Suppressor macrophage treated with lipopolysaccharide for 4 hours (primary cell): ENCODE measurements around the gene RPL36AL.
A peak's percentile ranks its signal among the peaks of the same experiment; 100 is the strongest.
"Not testable (repeated sequence)": the region's sequence is repeated elsewhere in the genome, so short reads cannot be mapped to it uniquely, and the experiment has no call there.

ENCODE experiments used
- DNase-seq: peaks from one replicate; pipeline ENCODE4 v3.0.0-alpha.2; 2020

Gene RPL36AL

DNA sequence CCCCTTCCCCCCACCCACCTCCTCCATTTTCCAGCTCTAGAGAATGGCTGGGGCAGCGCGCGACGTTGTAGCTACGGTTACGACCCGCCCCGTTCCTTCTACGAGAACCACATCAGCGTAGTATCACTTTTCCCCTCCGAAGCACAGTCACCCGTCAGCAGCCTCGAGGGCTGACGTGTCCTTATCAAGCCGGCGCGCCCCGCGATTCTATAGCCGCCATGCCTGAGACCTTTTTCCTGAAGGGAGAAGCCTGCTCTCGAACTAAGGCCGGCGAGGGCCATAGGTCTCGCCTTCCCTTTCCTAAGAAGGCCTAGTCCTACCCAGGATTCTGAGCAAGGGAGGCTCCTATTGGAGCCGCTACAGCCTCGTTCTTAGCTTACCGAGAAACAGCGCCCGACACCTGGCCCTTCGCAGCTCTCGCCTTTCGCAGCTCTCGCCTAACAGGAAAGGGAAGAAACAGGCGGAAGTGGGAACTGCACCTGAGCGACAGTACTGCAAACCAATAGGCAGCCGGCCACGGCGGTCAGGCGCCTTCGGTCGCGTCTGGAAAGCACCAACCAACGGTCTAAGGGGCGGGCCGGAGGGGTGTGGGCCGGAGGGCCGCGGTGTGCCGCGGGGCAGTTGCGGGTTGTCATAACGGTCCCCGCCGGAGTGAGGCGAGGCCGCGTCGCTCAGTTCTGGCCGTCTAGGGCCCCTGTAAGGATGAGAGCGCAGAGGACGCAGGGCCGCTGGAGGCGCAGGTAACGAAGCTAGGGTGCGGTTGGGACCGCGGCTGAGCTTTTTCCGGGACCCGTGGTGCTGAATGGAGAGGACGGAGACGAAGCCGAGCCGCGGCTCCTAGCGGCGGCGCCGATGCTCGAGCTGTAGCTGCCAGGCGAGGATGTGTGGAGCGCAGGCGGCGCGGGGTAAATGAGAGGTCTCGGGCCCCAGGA, at the start of gene RPL36AL, which contains the start of gene MGAT2:
TSS of gene RPL36AL (minus strand) at position 445 of the 932 bp plus-strand sequence. CDS start 1,522 bp downstream, outside the sequence.
TSS of gene MGAT2 (plus strand) at position 618 of the 932 bp plus-strand sequence. CDS start 470 bp downstream, outside the sequence.
- DNase-seq: peak; percentile 99

DNA sequence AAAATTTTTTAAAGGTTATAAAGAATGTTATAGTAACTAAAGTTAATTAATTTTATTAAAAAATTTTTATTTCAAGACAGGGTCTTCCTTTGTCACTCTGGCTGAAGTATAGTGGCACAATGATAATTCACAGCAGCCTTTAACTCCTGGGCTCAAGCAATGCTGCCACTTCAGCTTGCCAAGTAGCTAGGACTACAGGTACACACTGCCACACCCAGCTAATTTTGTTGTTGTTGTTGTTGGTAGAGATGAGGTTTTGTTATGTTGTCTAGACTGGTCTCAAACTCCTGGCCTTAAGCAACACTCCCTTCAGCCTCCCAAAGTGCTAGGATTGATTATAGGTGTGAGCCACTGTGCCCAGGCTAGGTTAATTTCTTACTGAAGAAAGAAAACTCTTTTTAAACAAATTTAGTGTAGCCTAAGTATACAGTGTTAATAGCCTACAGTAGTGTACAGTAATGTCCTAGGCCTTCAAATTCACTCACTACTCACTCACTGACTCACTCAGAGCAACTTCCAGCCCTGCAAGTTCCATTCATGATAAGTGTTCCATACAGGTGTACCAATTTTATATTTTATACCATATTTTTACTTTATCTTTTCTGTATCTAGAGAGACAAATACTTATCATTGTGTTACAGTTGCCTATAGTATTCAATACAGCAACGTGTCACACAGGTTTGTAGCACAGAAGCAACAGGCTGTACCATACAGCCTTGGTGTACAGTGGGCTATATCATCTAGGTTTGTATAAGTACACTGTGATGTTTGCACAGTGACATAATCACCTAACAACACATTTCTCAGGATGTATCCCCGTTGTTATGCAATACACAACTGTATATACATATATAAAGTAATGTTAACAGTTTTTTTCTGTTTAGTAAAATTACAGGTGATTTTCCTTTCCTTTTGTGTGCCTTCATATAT, 39.4 kb upstream of the RPL36AL start:
- DNase-seq: no peak

- not testable (repeated sequence) for DNase-seq
Measured at GRCh38 chr14:49657500-49657899, 37.1 kb upstream of the RPL36AL start.

DNA sequence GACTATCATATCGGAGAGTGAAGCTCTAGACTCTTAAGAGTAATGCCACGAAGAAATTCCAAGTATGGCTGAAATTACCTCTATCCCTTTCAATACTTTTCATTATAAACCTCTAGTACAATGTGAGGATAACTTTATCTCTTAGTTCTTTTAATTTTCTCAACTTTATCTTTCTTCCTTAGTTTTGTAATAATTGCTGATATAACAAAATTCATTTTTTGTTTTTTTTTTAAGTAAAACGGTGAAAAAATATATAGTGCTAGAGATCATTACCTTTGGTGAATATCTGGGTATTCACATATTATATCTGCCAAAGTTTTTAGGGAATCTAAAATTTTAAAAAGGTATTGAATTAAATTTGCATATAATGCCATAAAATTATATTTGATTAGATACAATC, 34.1 kb upstream of the RPL36AL start:
- no peak for DNase-seq

DNA sequence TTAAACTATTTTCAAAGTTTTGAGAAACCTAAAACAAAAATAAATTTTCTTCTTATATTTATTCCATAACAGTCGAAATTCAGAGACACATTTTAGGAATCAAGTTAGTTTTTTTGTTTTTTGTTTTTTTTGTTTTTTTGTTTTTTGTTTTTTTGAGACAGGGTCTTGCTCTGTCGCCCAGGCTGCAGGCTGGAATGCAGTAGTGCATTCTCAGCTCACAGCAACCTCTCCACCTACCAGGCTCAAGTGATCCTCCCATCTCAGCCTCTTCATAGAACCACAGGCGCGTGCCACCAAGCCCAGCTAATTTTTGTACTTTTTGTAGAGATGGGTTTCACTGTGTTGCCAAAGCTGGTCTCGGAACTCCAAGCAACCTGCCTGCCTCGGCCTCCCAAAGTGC, 33.1 kb upstream of the RPL36AL start:
- no peak for DNase-seq

GRCh38 chr14:49642163-49642562, 21.7 kb upstream of the RPL36AL start:
- DNase-seq: no peak

GRCh38 chr14:49641697-49642129, 21.3 kb upstream of the RPL36AL start:
- DNase-seq: no peak

GRCh38 chr14:49640540-49641417, 20.4 kb upstream of the RPL36AL start:
- DNase-seq: no peak

- DNase-seq: no peak
Measured at GRCh38 chr14:49637534-49638078, 17.2 kb upstream of the RPL36AL start.

DNA sequence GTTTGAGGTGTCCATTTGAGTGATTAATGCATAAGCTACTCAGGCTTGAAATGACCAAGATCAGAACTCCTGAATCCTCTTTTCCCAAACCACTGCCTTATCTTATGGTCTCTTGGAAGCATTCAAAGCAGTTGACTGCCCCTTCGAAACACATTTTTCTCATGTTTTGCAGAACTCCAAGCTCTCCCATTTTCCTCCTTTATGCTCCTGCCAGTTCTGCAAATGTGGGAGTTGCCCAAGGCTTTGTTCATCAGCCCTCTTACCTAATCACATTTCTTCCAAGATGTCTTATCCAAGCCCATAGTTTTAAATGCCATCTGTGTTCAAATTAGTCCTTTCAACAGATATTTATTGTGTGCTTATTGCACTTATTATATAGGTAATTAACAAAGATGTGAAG, 16.4 kb upstream of the RPL36AL start:
- DNase-seq: no peak

- DNase-seq: peak; percentile 53
Measured at GRCh38 chr14:49634547-49635334, 14.3 kb upstream of the RPL36AL start, which contains the start of gene DNAAF2. TSS of gene DNAAF2 (minus strand) at chr14:49635244. CDS start at chr14:49635149, 95 bp downstream.

DNA sequence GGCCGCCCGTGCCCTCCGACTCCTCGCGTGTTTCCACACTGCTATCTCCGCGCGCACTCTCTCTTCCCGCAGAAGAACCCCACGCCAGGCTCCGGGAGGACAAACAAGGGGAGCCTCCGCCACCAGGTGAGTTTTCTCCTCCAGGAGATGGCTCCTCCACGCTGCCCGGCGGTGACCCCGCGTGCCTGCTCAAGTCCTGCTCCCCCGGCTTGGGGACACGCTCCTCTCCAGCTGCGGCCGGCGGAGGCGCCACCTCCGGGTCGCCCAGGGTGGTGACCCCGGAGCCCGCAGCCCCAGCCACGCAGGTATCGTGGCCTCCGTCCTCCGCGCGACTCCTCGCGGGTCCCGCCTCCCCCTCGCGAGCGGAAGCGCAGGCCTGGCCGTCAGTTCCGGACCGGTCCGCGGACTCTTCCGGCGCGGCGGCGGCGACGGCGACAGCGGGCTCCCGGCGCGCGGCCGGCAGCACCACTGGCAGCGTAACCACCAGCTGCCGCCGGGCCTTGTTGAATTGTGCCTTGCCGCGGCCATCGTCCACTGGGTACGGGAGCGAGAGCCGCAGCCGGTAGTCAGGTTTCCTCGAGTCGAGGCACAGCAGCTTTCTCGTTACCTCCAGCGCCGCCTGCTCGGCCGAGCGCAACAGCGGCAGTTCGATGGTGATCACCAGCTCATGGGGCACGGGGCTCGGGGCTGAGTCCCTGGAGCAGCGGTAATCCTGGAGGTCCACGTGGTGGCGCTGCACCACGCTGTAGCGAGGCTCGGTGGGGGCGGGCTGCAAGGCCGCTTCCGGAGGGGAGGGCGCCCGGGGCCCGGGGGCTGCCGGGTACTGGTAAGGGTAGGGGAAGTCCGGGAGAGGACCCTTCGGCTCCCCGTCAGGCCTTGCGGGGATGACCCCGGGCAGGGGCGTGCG, 13.5 kb upstream of the RPL36AL start:
- DNase-seq: peak; percentile 95

- no peak for DNase-seq
Measured at GRCh38 chr14:49623941-49624839, 3.8 kb upstream of the RPL36AL start.

DNA sequence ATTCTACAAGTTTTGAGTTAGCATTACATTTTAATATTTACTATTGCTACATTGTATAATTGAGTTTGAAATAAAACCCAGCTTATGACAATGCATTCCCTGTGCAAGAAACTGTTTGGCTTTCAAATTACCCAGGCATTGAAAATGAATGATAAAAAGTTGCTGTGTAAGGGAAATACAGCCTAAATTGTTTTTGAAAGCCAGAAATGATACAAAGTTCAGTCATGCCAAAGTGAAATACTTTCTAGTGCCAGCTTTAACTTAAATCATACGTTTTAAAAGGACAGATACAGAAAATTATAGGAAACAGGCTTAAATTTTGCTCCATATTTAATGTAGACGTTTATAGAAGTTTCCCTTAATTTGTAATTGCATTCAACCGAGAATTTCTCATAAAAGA, 3.0 kb upstream of the RPL36AL start:
- no peak for DNase-seq

GRCh38 chr14:49622022-49622607, 1.7 kb upstream of the RPL36AL start:
- DNase-seq: peak; percentile 9

DNA sequence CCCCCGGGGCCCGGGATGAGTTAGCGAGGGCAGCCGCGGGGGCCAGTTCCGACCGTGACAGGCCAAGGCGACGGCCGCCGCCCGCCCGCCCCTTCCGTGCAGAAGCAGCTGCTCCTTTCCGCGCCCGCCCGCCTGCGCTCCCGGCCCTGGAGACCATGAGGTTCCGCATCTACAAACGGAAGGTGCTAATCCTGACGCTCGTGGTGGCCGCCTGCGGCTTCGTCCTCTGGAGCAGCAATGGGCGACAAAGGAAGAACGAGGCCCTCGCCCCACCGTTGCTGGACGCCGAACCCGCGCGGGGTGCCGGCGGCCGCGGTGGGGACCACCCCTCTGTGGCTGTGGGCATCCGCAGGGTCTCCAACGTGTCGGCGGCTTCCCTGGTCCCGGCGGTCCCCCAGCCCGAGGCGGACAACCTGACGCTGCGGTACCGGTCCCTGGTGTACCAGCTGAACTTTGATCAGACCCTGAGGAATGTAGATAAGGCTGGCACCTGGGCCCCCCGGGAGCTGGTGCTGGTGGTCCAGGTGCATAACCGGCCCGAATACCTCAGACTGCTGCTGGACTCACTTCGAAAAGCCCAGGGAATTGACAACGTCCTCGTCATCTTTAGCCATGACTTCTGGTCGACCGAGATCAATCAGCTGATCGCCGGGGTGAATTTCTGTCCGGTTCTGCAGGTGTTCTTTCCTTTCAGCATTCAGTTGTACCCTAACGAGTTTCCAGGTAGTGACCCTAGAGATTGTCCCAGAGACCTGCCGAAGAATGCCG, 872 bp upstream of the RPL36AL start:
- peak; percentile 78 for DNase-seq

DNA sequence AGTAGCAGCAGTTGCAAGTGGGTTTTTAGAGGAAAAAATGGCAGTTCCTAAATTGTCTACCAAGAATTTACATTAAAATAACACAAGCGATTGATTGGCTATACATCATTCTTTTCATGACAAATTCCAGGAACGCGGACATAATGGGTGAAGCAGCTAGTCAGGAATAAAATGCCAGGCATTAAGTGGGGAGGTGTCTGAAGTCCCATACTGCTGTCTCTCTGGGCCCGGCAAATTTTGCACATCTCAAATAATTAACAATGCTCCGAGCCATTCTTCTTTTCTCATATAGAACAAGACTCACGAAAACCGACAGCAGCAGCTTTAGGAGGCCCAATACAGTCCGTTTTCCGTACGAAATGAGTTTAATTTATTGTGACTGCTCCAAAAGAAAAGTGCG, 696 bp downstream of the RPL36AL start:
- no peak for DNase-seq
